GM23338 (cell line): ENCODE measurements around the gene PDE4D. TPM values are rescaled to one million over a fixed set of nuclear protein-coding genes. Genes with fewer than 3 reads are reported as not detected.

Experiments
- ATAC-seq: fragments of 200-7000 bp; cut with Tn5 transposase; 3 replicates; pipeline ENCODE4 v1.9.1; 2020
- DNase-seq: peaks from one replicate; pipeline ENCODE4 v3.0.0-alpha.2; 2015; ENCODE audit warnings: low spot score
- H2AFZ ChIP-seq: fragments of 200-600 bp; sonication (generic); 2 replicates; pipeline ENCODE4 v1.8.0; 2016; ENCODE audit warnings: antibody characterized with exemption, mild to moderate bottlenecking, moderate library complexity
- H3F3A ChIP-seq: fragments of 200-600 bp; sonication (generic); replicated peaks from 2 replicates; pipeline ENCODE4 v1.8.0; 2017; ENCODE audit warnings: antibody characterized with exemption, mixed run types, low read depth
- H3K27ac ChIP-seq: fragments of 200-600 bp; sonication (generic); 2 replicates; pipeline ENCODE4 v1.6.1; 2016; ENCODE audit warnings: low read depth
- H3K27me3 ChIP-seq: fragments of 200-600 bp; sonication (generic); 2 replicates; pipeline ENCODE4 v1.8.0; 2016; ENCODE audit warnings: mild to moderate bottlenecking, mixed run types, moderate library complexity; ENCODE audit not compliant: insufficient read depth
- H3K36me3 ChIP-seq: fragments of 200-600 bp; sonication (generic); 2 replicates; pipeline ENCODE4 v1.8.0; 2016; ENCODE audit warnings: mild to moderate bottlenecking; ENCODE audit not compliant: insufficient read depth
- H3K4me1 ChIP-seq: fragments of 200-600 bp; sonication (generic); 2 replicates; pipeline ENCODE4 v1.8.0; 2016; ENCODE audit warnings: mild to moderate bottlenecking, moderate library complexity; ENCODE audit not compliant: insufficient read depth
- H3K4me2 ChIP-seq: fragments of 200-600 bp; sonication (generic); 2 replicates; pipeline ENCODE4 v1.7.1; 2017; ENCODE audit warnings: mixed run types
- H3K4me3 ChIP-seq: fragments of 200-600 bp; sonication (generic); 2 replicates; pipeline ENCODE4 v1.6.1; 2016; ENCODE audit warnings: mixed run types
- H3K79me2 ChIP-seq: fragments of 200-600 bp; sonication (generic); replicated peaks from 2 replicates; pipeline ENCODE4 v1.8.0; 2017; ENCODE audit warnings: mild to moderate bottlenecking; ENCODE audit not compliant: insufficient read depth
- H3K9me2 ChIP-seq: fragments of 200-600 bp; sonication (generic); 2 replicates; pipeline ENCODE4 v1.8.0; 2017; ENCODE audit not compliant: insufficient read depth
- H4K20me1 ChIP-seq: fragments of 200-600 bp; sonication (generic); replicated peaks from 2 replicates; pipeline ENCODE4 v1.8.0; 2017; ENCODE audit warnings: mild to moderate bottlenecking; ENCODE audit not compliant: insufficient read depth
- H3K27ac Mint-ChIP-seq: 2 replicates; pipeline ENCODE4 v1.8.0; 2020; ENCODE audit warnings: inconsistent platforms, mild to moderate bottlenecking, moderate library complexity, mixed read lengths
- H3K27me3 Mint-ChIP-seq: 3 replicates; pipeline ENCODE4 v1.8.0; 2022; ENCODE audit warnings: low read depth, mild to moderate bottlenecking, moderate library complexity, mixed read lengths, inconsistent platforms; ENCODE audit not compliant: insufficient read depth, poor library complexity
- H3K36me3 Mint-ChIP-seq: 3 replicates; pipeline ENCODE4 v1.8.0; 2021; ENCODE audit warnings: low read depth, mild to moderate bottlenecking, inconsistent platforms, moderate library complexity, mixed read lengths
- H3K4me1 Mint-ChIP-seq: 3 replicates; pipeline ENCODE4 v1.8.0; 2020; ENCODE audit warnings: mild to moderate bottlenecking, inconsistent platforms, mixed read lengths
- H3K4me3 Mint-ChIP-seq: 3 replicates; pipeline ENCODE4 v1.8.0; 2021; ENCODE audit warnings: moderate library complexity, mild to moderate bottlenecking, inconsistent platforms, mixed read lengths
- H3K9me3 Mint-ChIP-seq: 3 replicates; pipeline ENCODE4 v1.8.0; 2020; ENCODE audit warnings: moderate library complexity, mild to moderate bottlenecking, inconsistent platforms, mixed read lengths
- ETS1 ChIP-seq: IDR thresholded peaks from 2 replicates; pipeline ENCODE4 v1.6.1; 2016; ENCODE audit warnings: antibody characterized with exemption
- NANOG ChIP-seq: IDR thresholded peaks from 2 replicates; pipeline ENCODE4 v1.6.1; 2016; ENCODE audit warnings: antibody characterized with exemption, borderline replicate concordance
- ZNF462 ChIP-seq: fragments of 250-450 bp; sonication (Bioruptor Pico); IDR thresholded peaks from 2 replicates; pipeline ENCODE4 v1.5.0; 2020; ENCODE audit warnings: mild to moderate bottlenecking, moderate library complexity
- polyA plus RNA-seq: library from polyadenylated mRNA; unstranded; fragments of >200 nt; fragmentation: Nextera tagmentation; extraction: Ambion mirVana; gene quantifications from 2 replicates; pipeline ENCODE4 v1.2.1, GENCODE V29; 2016
- total RNA-seq: library from RNA; depleted of rRNA; stranded (reverse); fragments of >200 nt; shearing (Covaris generic); gene quantifications from 2 replicates; pipeline ENCODE4 v1.2.3, GENCODE V29; 2014

PDE4D gene
- total and polyA plus RNA-seq, 2 experiments from 2014 or later = 2.1 to 4.7 TPM

- TF ChIP-seq ZNF462 = no peak
Measured at GRCh38 chr5:59249160-59249559, 644.4 kb downstream of the PDE4D start (continued).

GRCh38 chr5:59246882-59247281, 646.6 kb downstream of the PDE4D start:
- no peak overlapping the region for H3K4me3 Mint-ChIP-seq

More at GRCh38 chr5:59246882-59247281, 646.6 kb downstream of the PDE4D start:
- TF ChIP-seq ETS1 (no peak), NANOG (no peak)
- Histone ChIP-seq H3K4me1 (no peaks in the 10 kb centered on the region), H2AFZ (no peak overlapping the region), H3F3A (no peaks in the 10 kb centered on the region), H3K27me3 (no peaks in the 10 kb centered on the region), H3K79me2 (no peaks in the 10 kb centered on the region), H3K4me3 (no peak overlapping the region), H3K27ac (no peak overlapping the region), H3K36me3 (no peaks in the 10 kb centered on the region), H3K9me2 (no peaks in the 10 kb centered on the region), H4K20me1 (no peaks in the 10 kb centered on the region), H3K4me2 (no peak overlapping the region)
- Mint-ChIP-seq H3K9me3 (no peaks in the 10 kb centered on the region), H3K36me3 (no peaks in the 10 kb centered on the region), H3K4me1 (no peaks in the 10 kb centered on the region), H3K27me3 (no peaks in the 10 kb centered on the region), H3K27ac (no peak overlapping the region)
- ATAC-seq (no peak), DNase-seq (no peak)
